WTC11 (cell line): Measurements from ENCODE around the gene INSYN1. TPM values are rescaled to one million over a fixed set of nuclear protein-coding genes. Genes with fewer than 3 reads are reported as not detected.

Source experiments
- ATAC-seq: fragments of 200-7000 bp; cut with Tn5 transposase; 2 replicates; pipeline ENCODE4 v1.10.0; 2021; ENCODE audit warnings: mild to moderate bottlenecking, moderate library complexity
- CTCF ChIA-PET: fragments of 300-600 bp; sonication (Branson Sonifier 250); formaldehyde crosslinking; loops from one replicate; lab custom pipeline; 2021; ENCODE audit warnings: antibody characterized with exemption; lab: Charles Lee
- POLR2A ChIA-PET: fragments of 350-600 bp; sonication (Branson Sonifier 250); formaldehyde crosslinking; loops from one replicate; lab custom pipeline; 2021; ENCODE audit warnings: antibody characterized with exemption; lab: Charles Lee
- DNase-seq: peaks from one replicate; pipeline ENCODE4 v3.0.0; 2021; ENCODE audit warnings: low spot score
- H3K27ac Mint-ChIP-seq: 2 replicates; pipeline ENCODE4 v1.8.0; 2021; ENCODE audit warnings: mixed read lengths
- H3K27me3 Mint-ChIP-seq: 2 replicates; pipeline ENCODE4 v1.8.0; 2021; ENCODE audit warnings: low read depth, mild to moderate bottlenecking, moderate library complexity, mixed read lengths
- H3K36me3 Mint-ChIP-seq: 2 replicates; pipeline ENCODE4 v1.8.0; 2021; ENCODE audit warnings: mixed read lengths
- H3K4me1 Mint-ChIP-seq: 2 replicates; pipeline ENCODE4 v1.8.0; 2022; ENCODE audit warnings: mixed read lengths
- H3K4me3 Mint-ChIP-seq: 2 replicates; pipeline ENCODE4 v1.8.0; 2021; ENCODE audit warnings: mild to moderate bottlenecking, moderate library complexity, mixed read lengths
- H3K9me3 Mint-ChIP-seq: 2 replicates; pipeline ENCODE4 v1.8.0; 2021; ENCODE audit warnings: mixed read lengths
- ATF1 ChIP-seq: sonication (generic); formaldehyde crosslinking; IDR thresholded peaks from 2 replicates; pipeline ENCODE4 v1.8.1; 2023; ENCODE audit warnings: mild to moderate bottlenecking, moderate library complexity, missing genetic modification reagents
- CDX4 ChIP-seq: fragments of 250-450 bp; sonication (Bioruptor Pico); IDR thresholded peaks from 2 replicates; pipeline ENCODE4 v1.9.0; 2021; ENCODE audit warnings: moderate library complexity, mild to moderate bottlenecking, inconsistent platforms, borderline replicate concordance
- CREB1 ChIP-seq: sonication (generic); formaldehyde crosslinking; IDR thresholded peaks from 2 replicates; pipeline ENCODE4 v1.8.0; 2023; ENCODE audit warnings: mild to moderate bottlenecking, missing genetic modification reagents
- CREM ChIP-seq: sonication (generic); formaldehyde crosslinking; IDR thresholded peaks from 2 replicates; pipeline ENCODE4 v1.8.1; 2022; ENCODE audit warnings: mild to moderate bottlenecking, missing genetic modification reagents, moderate library complexity
- ELF4 ChIP-seq: sonication (generic); formaldehyde crosslinking; IDR thresholded peaks from 2 replicates; pipeline ENCODE4 v1.8.1; 2022; ENCODE audit warnings: low read depth, mild to moderate bottlenecking, moderate library complexity, missing genetic modification reagents
- FOXK1 ChIP-seq: sonication (generic); formaldehyde crosslinking; IDR thresholded peaks from 2 replicates; pipeline ENCODE4 v1.8.0; 2022; ENCODE audit warnings: mild to moderate bottlenecking, moderate library complexity, missing genetic modification reagents
- GRHL2 ChIP-seq: fragments of 250-450 bp; sonication (Bioruptor Pico); IDR thresholded peaks from 2 replicates; pipeline ENCODE4 v1.8.0; 2022; ENCODE audit warnings: mild to moderate bottlenecking, moderate library complexity; ENCODE audit not compliant: insufficient replicate concordance, severe bottlenecking
- GTF2I ChIP-seq: fragments of 250-450 bp; sonication (Bioruptor Pico); conservative IDR thresholded peaks from 2 replicates; pipeline ENCODE4 v1.4.0; 2021; ENCODE audit warnings: mild to moderate bottlenecking
- KAT7 ChIP-seq: sonication (generic); formaldehyde crosslinking; IDR thresholded peaks from 2 replicates; pipeline ENCODE4 v1.8.1; 2023; ENCODE audit warnings: missing genetic modification reagents, mild to moderate bottlenecking, borderline replicate concordance
- MLX ChIP-seq: sonication (generic); formaldehyde crosslinking; IDR thresholded peaks from 2 replicates; pipeline ENCODE4 v1.8.1; 2023; ENCODE audit warnings: mild to moderate bottlenecking, missing genetic modification reagents, moderate library complexity
- NFE2L1 ChIP-seq: sonication (generic); formaldehyde crosslinking; IDR thresholded peaks from 2 replicates; pipeline ENCODE4 v1.8.1; 2023; ENCODE audit warnings: missing genetic modification reagents
- NR2C2 ChIP-seq: sonication (generic); formaldehyde crosslinking; IDR thresholded peaks from 2 replicates; pipeline ENCODE4 v1.8.0; 2022; ENCODE audit warnings: mild to moderate bottlenecking, missing genetic modification reagents
- OVOL2 ChIP-seq: fragments of 250-450 bp; sonication (Bioruptor Pico); IDR thresholded peaks from 2 replicates; pipeline ENCODE4 v1.9.0; 2021; ENCODE audit warnings: mild to moderate bottlenecking, borderline replicate concordance
- PRRX2 ChIP-seq: fragments of 250-450 bp; sonication (Bioruptor Pico); IDR thresholded peaks from 2 replicates; pipeline ENCODE4 v1.8.0; 2021; ENCODE audit warnings: mild to moderate bottlenecking
- RELA ChIP-seq: sonication (generic); formaldehyde crosslinking; IDR thresholded peaks from 2 replicates; pipeline ENCODE4 v1.8.1; 2022; ENCODE audit warnings: missing genetic modification reagents, mild to moderate bottlenecking, borderline replicate concordance
- RORB ChIP-seq: fragments of 250-450 bp; sonication (Bioruptor Pico); IDR thresholded peaks from 2 replicates; pipeline ENCODE4 v1.9.0; 2021; ENCODE audit warnings: mild to moderate bottlenecking
- SMAD3 ChIP-seq: sonication (generic); formaldehyde crosslinking; IDR thresholded peaks from 2 replicates; pipeline ENCODE4 v1.8.0; 2022; ENCODE audit warnings: missing genetic modification reagents, mild to moderate bottlenecking, borderline replicate concordance
- SOX15 ChIP-seq: fragments of 250-450 bp; sonication (Bioruptor Pico); IDR thresholded peaks from 2 replicates; pipeline ENCODE4 v1.9.0; 2021; ENCODE audit warnings: mild to moderate bottlenecking
- SP1 ChIP-seq: sonication (generic); formaldehyde crosslinking; conservative IDR thresholded peaks from 2 replicates; pipeline ENCODE4 v1.8.1; 2022; ENCODE audit warnings: missing genetic modification reagents
- TCF7 ChIP-seq: sonication (generic); formaldehyde crosslinking; IDR thresholded peaks from 2 replicates; pipeline ENCODE4 v1.8.0; 2022; ENCODE audit warnings: mild to moderate bottlenecking, low read depth, missing genetic modification reagents, moderate library complexity
- ZBTB21 ChIP-seq: sonication (generic); formaldehyde crosslinking; IDR thresholded peaks from 2 replicates; pipeline ENCODE4 v1.8.1; 2023; ENCODE audit warnings: mild to moderate bottlenecking, missing genetic modification reagents, borderline replicate concordance
- ZBTB43 ChIP-seq: sonication (generic); formaldehyde crosslinking; IDR thresholded peaks from 2 replicates; pipeline ENCODE4 v1.8.1; 2023; ENCODE audit warnings: mild to moderate bottlenecking, missing genetic modification reagents
- ZMAT4 ChIP-seq: fragments of 250-450 bp; sonication (Bioruptor Pico); IDR thresholded peaks from 2 replicates; pipeline ENCODE4 v1.9.0; 2021; ENCODE audit warnings: mild to moderate bottlenecking
- ZNF263 ChIP-seq: sonication (generic); formaldehyde crosslinking; IDR thresholded peaks from 2 replicates; pipeline ENCODE4 v1.8.1; 2022; ENCODE audit warnings: low read depth, mild to moderate bottlenecking, moderate library complexity, missing genetic modification reagents
- ZNF512 ChIP-seq: sonication (generic); formaldehyde crosslinking; IDR thresholded peaks from 2 replicates; pipeline ENCODE4 v1.8.1; 2022; ENCODE audit warnings: missing genetic modification reagents, borderline replicate concordance
- ZSCAN18 ChIP-seq: fragments of 250-450 bp; sonication (Bioruptor Pico); IDR thresholded peaks from 2 replicates; pipeline ENCODE4 v2.1.2; 2022; ENCODE audit warnings: mild to moderate bottlenecking, moderate library complexity
- total RNA-seq: library from RNA; stranded (reverse); gene quantifications from 3 replicates; pipeline ENCODE4 v1.2.3, GENCODE V29; 2021

INSYN1 gene
- total RNA-seq, 1 experiment from 2014 or later: 11.9 TPM

- H3K36me3 Mint-ChIP-seq: no peaks in the 10 kb centered on the region
- DNase-seq: no peak
- peaks cover 26% of the 10 kb centered on the region for H3K27me3 Mint-ChIP-seq
- ATAC-seq: no peak
- H3K4me3 Mint-ChIP-seq: peak overlapping the region; percentile 31
- TF ChIP-seq OVOL2 (CRISPR knock-in tag) (no peak), KAT7 (CRISPR knock-in tag) (no peak), GTF2I (no peak), ZMAT4 (CRISPR knock-in tag) (no peak), SP1 (CRISPR knock-in tag) (no peak), ZBTB43 (CRISPR knock-in tag) (no peak), CREM (CRISPR knock-in tag) (no peak), ZNF512 (no peak), FOXK1 (CRISPR knock-in tag) (no peak), RORB (CRISPR knock-in tag) (no peak), CDX4 (CRISPR knock-in tag) (no peak), ELF4 (CRISPR knock-in tag) (no peak), ZSCAN18 (CRISPR knock-in tag) (no peak), ATF1 (no peak)
- peaks cover 48% of the 10 kb centered on the region for H3K4me1 Mint-ChIP-seq
- ChIA-PET CTCF (interaction anchor here (1.0 to 6.7 kb wide), 5 partner anchors 14 to 177 kb away, joined by 3 to 32 read pairs (median 3); no protein-coding TSS in a partner anchor), POLR2A (no interaction called here)
- H3K27ac Mint-ChIP-seq: no peak overlapping the region
- H3K9me3 Mint-ChIP-seq: no peaks in the 10 kb centered on the region
Measured at GRCh38 chr15:73750438-73750837, 2.7 kb downstream of the INSYN1 start.

- H3K27ac Mint-ChIP-seq: no peak overlapping the region
- no peaks in the 10 kb centered on the region for H3K36me3 Mint-ChIP-seq
- H3K4me3 Mint-ChIP-seq: no peak overlapping the region
- ChIA-PET CTCF (interaction anchor here (1.3 to 6.7 kb wide), 3 partner anchors 13 to 46 kb away, joined by 3 to 32 read pairs (median 5); no protein-coding TSS in a partner anchor), POLR2A (no interaction called here)
- H3K27me3 Mint-ChIP-seq: peaks cover 26% of the 10 kb centered on the region
- ATAC-seq: no peak
- TF ChIP-seq RELA (CRISPR knock-in tag) (no peak), PRRX2 (CRISPR knock-in tag) (no peak), ZBTB21 (no peak), GTF2I (no peak), CREM (CRISPR knock-in tag) (no peak), MLX (CRISPR knock-in tag) (no peak), RORB (CRISPR knock-in tag) (no peak), SMAD3 (no peak), TCF7 (CRISPR knock-in tag) (no peak), CREB1 (CRISPR knock-in tag) (no peak), ELF4 (CRISPR knock-in tag) (no peak), SOX15 (CRISPR knock-in tag) (no peak), GRHL2 (CRISPR knock-in tag) (no peak), ZNF263 (CRISPR knock-in tag) (no peak), NFE2L1 (no peak), NR2C2 (CRISPR knock-in tag) (no peak)
- TF ChIP-seq, all 79 proteins: peak for 0
- no peak for DNase-seq
- Mint-ChIP-seq H3K9me3 (no peaks in the 10 kb centered on the region), H3K4me1 (peaks cover 51% of the 10 kb centered on the region)
Measured at GRCh38 chr15:73749971-73750370, 3.2 kb downstream of the INSYN1 start.
